Measurements from ENCODE around the gene DDN. TPM values are rescaled to one million over a fixed set of nuclear protein-coding genes. Genes with fewer than 3 reads are reported as not detected.
A peak's percentile ranks its signal among the peaks of the same experiment; 100 is the strongest.

Gene DDN
- total and polyA plus RNA-seq, 12 donors, result 0.08 to 2.2 (median 0.43) TPM; not detected in 1

DNA sequence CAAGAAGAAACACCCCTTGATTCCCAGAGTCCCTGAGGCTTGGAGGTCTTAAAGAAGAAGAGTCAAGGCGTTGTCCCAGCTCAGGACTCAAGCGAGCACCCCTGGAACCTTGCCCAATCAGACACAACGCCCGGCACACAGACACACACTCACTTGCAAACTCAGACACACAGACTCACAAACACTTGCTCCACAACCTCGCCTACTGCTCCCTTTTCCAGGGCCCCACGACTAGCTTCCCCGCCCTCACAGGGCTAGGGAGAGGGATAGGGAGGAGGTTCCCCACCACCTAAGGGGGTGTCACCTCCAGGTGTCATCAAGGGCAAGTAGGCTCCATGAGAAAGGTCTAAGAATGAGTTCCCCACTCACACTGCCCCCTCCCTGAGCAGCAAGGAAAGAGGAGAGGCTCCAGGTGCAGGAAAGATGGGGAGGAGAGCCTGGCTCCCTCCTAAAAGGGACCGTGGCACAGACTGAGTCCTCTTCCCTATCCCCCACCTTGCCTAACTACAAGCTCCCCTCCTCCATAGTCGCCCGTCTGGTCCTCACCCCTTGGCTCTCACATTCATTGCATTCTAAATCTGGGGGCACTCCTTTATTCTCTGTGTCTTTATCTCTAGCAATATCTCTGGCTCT is 28.4 kb downstream of the DDN start:
- H3K27ac ChIP-seq, result no peak overlapping the region
- intact Hi-C loops (cut with DNase I), result no loop called here
- WGBS, 4 donors, result 36 to 48% (median 41%) methylated on average over 7 to 10 of the region's 10 CpGs
- peaks cover 34% of the 10 kb centered on the region for H3K27me3 ChIP-seq
- peak overlapping the region in 1 of 4 donors; percentile 38 for H3K4me3 ChIP-seq
- no peak for TF ChIP-seq CTCF (IDR thresholded peaks at IDR 0.05)
- TF ChIP-seq POLR2A (IDR thresholded peaks at IDR 0.05), result no peak
- H3K36me3 ChIP-seq (replicated peaks in 1 of 2), result no peaks in the 10 kb centered on the region
- no peaks in the 10 kb centered on the region for H3K9me3 ChIP-seq (replicated peaks in 1 of 3)
- H3K4me1 ChIP-seq (replicated peaks in 1 of 2), result peaks cover 7 to 12% of the 10 kb centered on the region in 2 donors
- DNase-seq, result no peak

GRCh38 chr12:48969833-48970701 is 29.1 kb downstream of the DDN start:
- peaks cover 34% of the 10 kb centered on the region for H3K27me3 ChIP-seq
- no peaks in the 10 kb centered on the region for H3K9me3 ChIP-seq (replicated peaks in 1 of 3)
- 13 to 20% (median 18%) methylated on average over 16 to 77 of the region's 77 CpGs for WGBS, 4 donors
- intact Hi-C loops (cut with DNase I), result no loop called here
- peak overlapping the region in 1 of 4 donors; percentile 2 for H3K4me3 ChIP-seq
- no peak overlapping the region for H3K27ac ChIP-seq
- H3K36me3 ChIP-seq (replicated peaks in 1 of 2), result no peaks in the 10 kb centered on the region
- H3K4me1 ChIP-seq (replicated peaks in 1 of 2), result peaks cover 7 to 12% of the 10 kb centered on the region in 2 donors
- DNase-seq, result no peak
- TF ChIP-seq CTCF (IDR thresholded peaks at IDR 0.05), result no peak
- TF ChIP-seq POLR2A (IDR thresholded peaks at IDR 0.05), result no peak

- Histone ChIP-seq H3K4me1 (replicated peaks in 1 of 2) (peaks cover 7 to 12% of the 10 kb centered on the region in 2 donors), H3K27me3 (peaks cover 33% of the 10 kb centered on the region), H3K9me3 (replicated peaks in 1 of 3) (no peaks in the 10 kb centered on the region), H3K36me3 (replicated peaks in 1 of 2) (no peaks in the 10 kb centered on the region), H3K4me3 (no peak overlapping the region), H3K27ac (no peak overlapping the region)
- no peak for TF ChIP-seq CTCF (IDR thresholded peaks at IDR 0.05)
- no peak for TF ChIP-seq POLR2A (IDR thresholded peaks at IDR 0.05)
- WGBS, 4 donors, result 13 to 58% (median 51%) methylated on average over 3 to 8 of the region's 8 CpGs
- no peak for DNase-seq
- intact Hi-C loops (cut with DNase I), result no loop called here
These were observed 29.9 kb downstream of the DDN start for GRCh38 chr12:48969160-48969771.

- Histone ChIP-seq H3K36me3 (replicated peaks in 1 of 2) (no peaks in the 10 kb centered on the region), H3K4me3 (no peak overlapping the region), H3K27me3 (peaks cover 31% of the 10 kb centered on the region), H3K27ac (no peak overlapping the region), H3K9me3 (replicated peaks in 1 of 3) (no peaks in the 10 kb centered on the region), H3K4me1 (replicated peaks in 1 of 2) (peaks cover 7 to 12% of the 10 kb centered on the region in 2 donors)
- DNase-seq, result no peak
- 83 to 91% (median 85%) methylated on average over 3 of the region's 3 CpGs for WGBS, 4 donors
- TF ChIP-seq POLR2A (IDR thresholded peaks at IDR 0.05) (no peak), CTCF (IDR thresholded peaks at IDR 0.05) (no peak)
- intact Hi-C loops (cut with DNase I), result no loop called here
These were observed 30.7 kb downstream of the DDN start for GRCh38 chr12:48968467-48968866.
